HG03432 (cell line): ENCODE measurements around the gene ZNF618.

Experiments
- ATAC-seq: cut with Tn5 transposase; IDR thresholded peaks from one replicate; pipeline ENCODE4 v1.9.1; 2021; ENCODE audit warnings: mild to moderate bottlenecking, moderate library complexity; ENCODE audit not compliant: unreplicated experiment

The ZNF618 gene

DNA sequence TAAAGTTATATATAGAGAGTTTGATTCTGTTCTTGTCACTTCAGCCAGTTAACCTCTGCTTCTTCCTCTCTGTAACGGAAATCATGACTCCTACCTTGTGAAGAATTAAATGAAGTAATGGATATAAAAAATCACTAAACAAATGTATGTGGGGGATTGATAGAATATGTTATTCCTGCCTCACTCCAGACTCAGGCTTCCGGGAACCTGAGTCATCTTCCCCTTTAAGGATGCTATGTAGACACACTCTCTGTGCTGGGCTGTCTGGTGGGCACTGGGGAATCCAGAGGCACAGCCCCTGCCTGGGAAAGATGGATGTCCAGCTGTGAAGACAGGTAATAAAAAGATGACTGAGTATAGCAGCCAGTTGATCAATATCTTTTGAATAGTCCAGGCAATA lies 77.4 kb downstream of the ZNF618 start:
- no peak for ATAC-seq

GRCh38 chr9:113954591-113954990 lies 78.5 kb downstream of the ZNF618 start:
- no peak for ATAC-seq

GRCh38 chr9:113955076-113955752 lies 79.1 kb downstream of the ZNF618 start:
- no peak for ATAC-seq

DNA sequence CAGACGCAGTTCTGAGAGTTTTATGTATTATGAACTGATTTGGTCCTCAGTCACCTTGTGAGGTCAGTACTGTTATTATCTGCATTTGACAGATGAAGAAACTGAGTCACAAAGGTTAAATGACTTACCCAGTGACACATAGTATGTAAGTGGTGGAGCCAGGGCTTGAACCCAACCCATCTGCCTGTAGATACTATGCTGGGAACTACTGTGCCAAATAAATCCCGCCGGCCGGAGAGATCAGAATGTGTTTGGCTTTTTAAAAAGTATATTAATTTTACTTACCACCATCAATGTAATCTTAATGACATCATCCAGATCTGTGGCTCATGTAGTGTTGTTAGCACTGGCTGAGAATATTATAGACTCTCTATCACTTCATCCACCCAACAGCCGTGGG lies 80.8 kb downstream of the ZNF618 start:
- ATAC-seq = no peak

GRCh38 chr9:113957351-113957750 lies 81.2 kb downstream of the ZNF618 start:
- no peak for ATAC-seq

DNA sequence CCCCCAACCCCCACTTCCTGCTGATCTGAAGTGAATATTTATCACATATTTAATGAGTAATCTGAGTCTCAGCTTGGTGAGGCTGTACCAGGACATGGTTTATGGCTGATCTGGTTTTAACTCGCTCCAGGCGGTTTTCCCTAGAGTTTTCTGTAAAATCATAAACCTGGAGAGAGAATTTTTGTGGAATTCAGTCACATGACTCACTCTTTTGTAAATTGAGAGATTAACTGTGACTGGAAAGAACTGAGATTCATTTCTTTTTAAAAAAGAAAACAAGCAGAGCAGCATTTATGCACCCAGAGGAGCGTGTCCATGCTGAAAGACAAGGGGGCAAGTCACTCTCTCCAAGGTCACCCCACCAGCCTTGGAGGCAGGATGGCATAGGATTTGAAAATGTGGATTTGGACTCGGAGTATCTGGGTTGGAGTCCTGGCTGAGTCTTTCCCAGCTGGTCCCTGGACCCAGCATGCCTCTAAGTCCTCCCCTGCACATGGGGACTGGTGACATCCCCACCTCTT lies 81.8 kb downstream of the ZNF618 start:
- ATAC-seq = no peak

DNA sequence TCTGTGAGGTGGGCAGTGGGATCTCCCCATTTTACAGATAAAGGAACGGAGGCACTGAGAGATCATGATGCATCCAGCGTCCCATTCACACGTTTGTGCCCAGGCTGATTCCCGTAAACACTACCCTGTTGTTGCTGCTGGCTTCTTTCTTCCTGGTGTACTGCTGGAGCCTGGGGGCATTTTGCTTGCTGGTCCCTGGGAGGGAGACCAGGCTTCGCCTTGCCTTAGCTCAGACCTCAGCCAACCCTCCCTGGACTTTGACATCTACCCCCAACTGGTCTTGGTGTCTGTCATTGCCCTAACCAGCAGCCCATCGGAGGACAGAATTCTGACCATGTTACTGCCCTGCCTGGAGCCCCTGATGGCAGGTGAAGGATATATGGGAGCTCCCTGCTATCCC lies 82.4 kb downstream of the ZNF618 start:
- no peak for ATAC-seq

GRCh38 chr9:113960768-113961167 lies 84.7 kb downstream of the ZNF618 start:
- no peak for ATAC-seq

DNA sequence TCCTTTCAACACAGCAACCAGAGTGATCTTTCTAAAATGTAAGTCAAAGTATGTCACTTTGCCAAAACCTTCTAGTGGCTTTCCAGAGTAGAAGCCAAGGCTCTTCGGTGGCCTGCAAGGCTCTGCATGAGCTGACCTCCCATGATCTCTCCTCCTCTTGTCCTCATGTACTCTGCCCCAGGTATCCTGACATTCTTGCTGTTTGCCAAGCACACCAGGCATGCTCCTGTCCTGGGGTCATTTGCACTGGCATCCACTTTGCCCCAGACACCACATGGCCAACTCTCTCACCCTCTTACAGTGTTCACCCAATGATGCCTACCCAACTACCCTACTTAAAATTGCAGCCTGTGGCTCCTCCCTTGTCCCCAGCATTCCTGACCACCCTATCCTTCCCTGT lies 86.3 kb downstream of the ZNF618 start:
- no peak for ATAC-seq

DNA sequence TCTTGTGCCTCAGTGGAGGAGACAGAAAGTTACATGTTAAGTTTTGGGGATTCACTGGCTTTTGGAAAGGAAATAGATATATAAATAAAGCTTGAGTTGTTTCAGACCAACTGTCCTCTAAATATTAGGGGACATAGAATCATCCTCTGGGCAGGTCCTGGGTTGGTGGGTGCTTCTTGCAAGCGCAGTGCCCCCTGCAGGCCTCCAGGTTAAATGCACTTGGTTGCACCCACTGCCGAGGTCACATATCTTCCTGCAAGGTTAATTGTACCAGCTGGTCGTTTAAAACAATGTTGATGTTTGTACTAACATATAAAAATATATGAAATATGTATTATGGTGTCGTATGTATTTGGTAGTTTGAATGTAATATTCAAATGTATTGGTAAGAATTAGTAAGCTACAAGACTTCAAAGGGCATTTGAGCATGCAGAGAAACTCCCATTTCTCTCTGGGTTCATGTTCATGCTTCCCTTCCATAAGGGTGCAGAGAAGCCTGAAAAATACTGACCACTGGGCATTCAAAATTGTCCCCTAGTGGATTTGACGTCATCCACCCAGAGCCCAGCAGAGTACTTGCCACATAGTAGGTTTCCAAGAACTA lies 87.0 kb downstream of the ZNF618 start:
- no peak for ATAC-seq

- ATAC-seq = no peak
Observed at GRCh38 chr9:113963696-113964494, 87.8 kb downstream of the ZNF618 start.

GRCh38 chr9:113964495-113965170 lies 88.5 kb downstream of the ZNF618 start:
- no peak for ATAC-seq

DNA sequence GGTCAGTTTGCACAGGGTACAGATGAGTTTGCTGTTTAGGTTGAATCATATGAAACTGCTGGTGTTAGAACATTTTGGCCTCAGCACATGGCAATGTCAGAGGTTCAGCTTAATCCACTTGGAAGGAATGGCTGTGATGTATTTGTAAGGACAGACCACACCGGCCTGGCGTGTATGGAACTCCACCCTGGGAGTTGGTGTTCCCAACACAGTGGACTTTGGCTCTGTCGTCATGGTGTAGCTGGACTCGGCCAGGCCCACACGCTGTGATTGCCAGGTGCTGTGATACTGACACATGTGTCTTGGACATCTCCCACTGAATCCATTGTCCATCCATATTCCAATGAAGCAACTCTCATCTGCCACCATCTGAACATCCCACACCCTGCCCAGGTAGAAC lies 90.3 kb downstream of the ZNF618 start:
- ATAC-seq = no peak

- ATAC-seq = no peak
Observed at GRCh38 chr9:113967380-113967779, 91.3 kb downstream of the ZNF618 start.

GRCh38 chr9:113969343-113969742 lies 93.2 kb downstream of the ZNF618 start:
- ATAC-seq = no peak

DNA sequence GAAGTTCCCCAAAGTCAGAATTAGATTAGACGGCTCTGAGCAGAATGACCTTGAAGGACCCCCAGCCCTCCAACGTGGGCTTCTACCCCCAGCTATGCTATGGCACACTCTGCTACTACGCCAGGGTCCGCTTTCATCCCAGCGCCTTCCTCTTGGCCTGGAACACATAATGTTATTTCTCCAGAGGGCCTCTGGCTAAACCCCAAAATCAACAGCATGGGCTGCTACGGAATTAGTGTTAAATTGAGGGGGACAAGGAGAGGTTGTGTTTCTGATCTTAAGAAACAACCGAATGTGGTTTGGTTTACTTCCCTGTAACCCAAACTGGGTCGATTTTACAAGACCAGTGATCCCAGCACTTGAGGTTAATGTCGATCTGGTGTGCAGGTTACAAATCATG lies 97.1 kb downstream of the ZNF618 start:
- no peak for ATAC-seq

DNA sequence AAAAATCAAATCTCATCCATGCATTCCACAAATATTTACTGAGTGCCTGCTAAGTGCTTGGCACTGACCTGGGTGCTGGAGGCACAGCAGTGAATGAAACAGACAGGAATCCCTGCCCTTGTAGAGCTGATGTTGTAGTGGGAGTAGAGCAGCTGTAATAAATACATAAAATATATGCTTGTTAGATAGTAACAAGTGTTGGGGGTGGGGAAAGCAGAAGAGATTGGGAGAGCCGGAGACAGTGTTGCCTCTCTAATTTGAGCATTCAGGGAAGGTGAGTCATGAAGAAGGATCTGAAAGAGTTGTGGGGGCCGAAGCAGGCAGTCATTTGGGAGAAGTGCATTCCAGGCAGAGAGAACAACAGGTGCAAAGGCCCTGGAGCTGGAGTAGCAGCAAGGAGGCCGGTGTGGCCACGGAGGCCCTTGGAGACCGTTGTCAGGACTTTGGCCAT lies 97.9 kb downstream of the ZNF618 start:
- no peak for ATAC-seq

GRCh38 chr9:113976915-113977314 lies 100.8 kb downstream of the ZNF618 start:
- ATAC-seq = no peak

- ATAC-seq = no peak
Observed at GRCh38 chr9:113978725-113979342, 102.7 kb downstream of the ZNF618 start.

DNA sequence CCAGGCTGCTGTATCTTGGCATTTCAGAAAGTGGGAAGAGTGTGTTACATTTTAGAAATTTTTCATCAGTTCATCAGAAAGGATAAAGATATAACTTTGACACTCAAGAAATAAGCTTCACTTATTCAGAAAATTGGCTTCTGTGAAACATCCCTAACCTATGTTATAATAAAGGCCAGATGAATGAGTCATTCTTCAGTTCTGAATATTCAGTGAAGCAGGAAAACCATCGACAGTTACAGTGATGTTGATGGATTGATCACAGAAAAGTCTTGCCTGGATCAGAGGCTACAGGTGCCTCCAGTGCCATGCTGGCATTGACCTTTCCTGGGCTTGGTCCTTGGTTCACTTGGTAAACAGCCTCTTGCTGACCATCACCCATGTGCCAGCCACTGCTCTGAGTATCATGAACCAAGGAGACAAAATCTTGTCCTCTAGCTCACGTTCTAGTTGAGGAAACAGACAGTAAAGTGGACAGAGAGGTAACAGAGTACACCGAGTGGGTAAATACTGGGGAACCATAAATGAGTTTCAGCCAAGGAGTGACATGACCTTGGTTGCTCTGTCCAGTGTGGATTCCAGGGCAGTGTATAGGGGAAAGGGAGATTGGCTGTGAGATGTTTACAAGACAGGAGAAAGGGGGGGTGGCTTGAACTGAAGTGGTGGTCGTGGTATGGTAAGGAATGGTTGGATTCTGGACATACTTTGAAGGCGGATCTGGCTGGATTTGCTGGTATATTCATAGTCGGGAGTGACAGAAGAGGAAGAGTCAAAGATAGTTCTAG lies 103.4 kb downstream of the ZNF618 start:
- ATAC-seq = no peak
